K562 (cell line): ENCODE measurements around the gene SEC31A. TPM values are rescaled to one million over a fixed set of nuclear protein-coding genes. Genes with fewer than 3 reads are reported as not detected.
A peak's percentile ranks its signal among the peaks of the same experiment; 100 is the strongest.

ENCODE experiments used
- CBX5 ChIP-seq: IDR thresholded peaks from 2 replicates; pipeline ENCODE4 v1.6.1; 2014; ENCODE audit warnings: low read depth, borderline replicate concordance
- ETV6 ChIP-seq, 3 experiments: fragments of 150-350 bp in 1 of 3; sonication (generic) in 1 of 3; formaldehyde crosslinking in 1 of 3; IDR thresholded peaks; 2 replicates each; pipeline versions ENCODE4 v1.6.1 to v1.8.0; 2014 to 2022; ENCODE audit warnings: borderline replicate concordance in 2 of 3, low read depth in 2 of 3, antibody characterized with exemption in 1 of 3, low read length in 1 of 3, mild to moderate bottlenecking in 1 of 3, missing genetic modification reagents in 1 of 3
- KHSRP ChIP-seq: fragments of 450-650 bp; IDR thresholded peaks from 2 replicates; pipeline ENCODE4 v1.6.1; 2017
- MCM7 ChIP-seq, 2 experiments: fragments of 450-650 bp; IDR thresholded peaks; 2 replicates each; pipeline ENCODE4 v1.6.1; 2016 to 2018
- MNT ChIP-seq, 2 experiments: fragments of 450-650 bp; conservative IDR thresholded peaks; 2 replicates each; pipeline ENCODE4 v1.6.1; 2017; ENCODE audit warnings: mild to moderate bottlenecking in 2 of 2, moderate library complexity in 2 of 2
- NR2C1 ChIP-seq, 2 experiments: fragments of 450-650 bp; IDR thresholded peaks; 2 replicates each; pipeline ENCODE4 v1.6.1; 2017; ENCODE audit warnings: mild to moderate bottlenecking in 2 of 2, antibody characterized with exemption in 1 of 2, inconsistent platforms in 1 of 2, missing compliant biosample characterization in 1 of 2, missing genetic modification characterization in 1 of 2
- NR2C2 ChIP-seq, 2 experiments: fragments of 200-800 bp in 1 of 2; sonication (Bioruptor generic) in 1 of 2; sonication (generic) in 1 of 2; formaldehyde crosslinking in 1 of 2; IDR thresholded peaks; 2 replicates each; pipeline versions ENCODE4 v1.6.1 to v1.8.0; 2016 to 2022; ENCODE audit warnings: mild to moderate bottlenecking in 1 of 2, missing compliant biosample characterization in 1 of 2, missing genetic modification characterization in 1 of 2, missing genetic modification reagents in 1 of 2
- polyA plus RNA-seq, 8 experiments: library from polyadenylated mRNA; depleted of rRNA in 4 of 8; stranded (reverse) in 5 of 8; unstranded in 3 of 8; fragments of >200 nt; fragmentation: Nextera tagmentation in 2 of 8; fragmentation: Illumina TruSeq in 1 of 8; extraction: Ambion mirVana in 2 of 8; extraction: Trizol in 1 of 8; gene quantifications; 2 replicates each; pipeline versions ENCODE4 v1.2.1 to v1.2.3, GENCODE V29; 2011 to 2014; ENCODE audit warnings: inconsistent platforms in 1 of 8, missing spikeins in 1 of 8
- total RNA-seq, 7 experiments: library from RNA; depleted of rRNA in 6 of 7; stranded (reverse); fragments of >200 nt in 6 of 7; fragmentation: Illumina TruSeq in 2 of 7; extraction: Trizol in 2 of 7; gene quantifications; 2 replicates each; pipeline versions ENCODE4 v1.2.1 to v1.2.3, GENCODE V29; 2011 to 2021; ENCODE audit warnings: low replicate concordance in 1 of 7

SEC31A gene
- total and polyA plus RNA-seq, 9 of the 15 experiments (the other 6 are each of a cell fraction or from before 2014, with no cell fraction given): 78.9 to 241 (median 173) TPM

GRCh38 chr4:82900411-82901182 is 9.6 kb upstream of the SEC31A start, which contains the start of gene THAP9 (continued):
- TF ChIP-seq ETV6 (IDR thresholded peaks at IDR 0.05; ENCODE audit: borderline replicate concordance in 1 of 2, low read depth in 2 of 2, low read length in 1 of 2): 0 out of 4 replicates have a peak, but pooled peaks of 1 of the 2 experiments have one; percentile 32
- no peak; the same call in 1 of the 2 replicates for TF ChIP-seq ETV6 (CRISPR knock-in tag; IDR thresholded peaks at IDR 0.05; ENCODE audit: borderline replicate concordance)
- TF ChIP-seq MCM7 (IDR thresholded peaks at IDR 0.05): no peak
- TF ChIP-seq CBX5: no peak
- peak; percentile 75 to 93 for TF ChIP-seq MNT (conservative IDR thresholded peaks at IDR 0.05)
- peak; percentile 85 for TF ChIP-seq NR2C2 (CRISPR knock-in tag; IDR thresholded peaks at IDR 0.05)
- peak; percentile 96 for TF ChIP-seq NR2C2 (tag; IDR thresholded peaks at IDR 0.05)
- TF ChIP-seq KHSRP: peak; percentile 34; the same call in 1 of the 2 replicates
- TF ChIP-seq NR2C1 (IDR thresholded peaks at IDR 0.05): peak; percentile 78
- TF ChIP-seq NR2C1 (tag; IDR thresholded peaks at IDR 0.05): peak; percentile 80
